Right cardiac atrium (tissue), 5 donors: Measurements from ENCODE around the gene PARP1. TPM values are rescaled to one million over a fixed set of nuclear protein-coding genes. Genes with fewer than 3 reads are reported as not detected.
"Not testable (repeated sequence)": the region's sequence is repeated elsewhere in the genome, so short reads cannot be mapped to it uniquely, and the experiment has no call there.

Source experiments
- ATAC-seq, 2 donors: fragments of 200-7000 bp; cut with Tn5 transposase; one replicate each; pipeline versions ENCODE4 v1.8.0 to v1.9.1; 2020; ENCODE audit warnings: moderate library complexity in 2 of 2, mild to moderate bottlenecking in 1 of 2
- DNase-seq, 3 donors: peaks; one replicate each; pipeline ENCODE4 v3.0.0-alpha.2; 2020
- H3K27ac ChIP-seq: one replicate; pipeline ENCODE4 v1.5.1; 2013; ENCODE audit warnings: mild to moderate bottlenecking, low read length, control low read depth, moderate library complexity
- H3K27me3 ChIP-seq: one replicate; pipeline ENCODE4 v1.6.1; 2013; ENCODE audit not compliant: control insufficient read depth, insufficient read depth
- H3K4me1 ChIP-seq: one replicate; pipeline ENCODE4 v1.6.1; 2013; ENCODE audit warnings: low read length; ENCODE audit not compliant: control insufficient read depth, insufficient read depth
- H3K4me3 ChIP-seq: one replicate; pipeline ENCODE4 v1.5.1; 2013; ENCODE audit warnings: low read length, control low read depth
- H3K9me3 ChIP-seq: one replicate; pipeline ENCODE4 v1.6.1; 2013; ENCODE audit warnings: low read length; ENCODE audit not compliant: control insufficient read depth
- WGBS: extraction: QIAGEN DNeasy Blood & Tissue Kit; methylation state at CpG from one replicate; pipeline ENCODE4 v1.1.7; 2013; 5-methylcytosine and 5-hydroxymethylcytosine counted together
- intact Hi-C, 4 donors: fragments of 100-400 bp; cut with DNase I; formaldehyde crosslinking; loops; one replicate each; pipeline versions ENCODE4 v1.11.0 to v1.14.0; 2022 to 2023
- polyA plus RNA-seq: library from polyadenylated mRNA; stranded (reverse); fragments of 200-250 nt; gene quantifications from one replicate; pipeline ENCODE4 v1.2.3, GENCODE V29; 2013
- total RNA-seq, 4 donors: library from RNA; stranded (reverse); fragmentation: NEBNext Ultra II Directional; extraction: Animal tissue kit (Norgen Biotek cat#: 25700); gene quantifications; one replicate each; pipeline ENCODE4 v1.2.1, GENCODE V29; 2021
- donor health status: healthy with polysubstance abuse.
- donor health status: DM: no; HTN: yes; CAD: no.
- donor health status: DM: no; HTN: no; CAD: no.
- donor health status: DM: no; HTN: yes; CAD: no; lungs with severe emphysema.
- donor health status: DM: yes; HTN: yes; CAD: no.

Gene PARP1
- total and polyA plus RNA-seq, 5 donors, result 34.2 to 61.6 (median 54.0) TPM

- intact Hi-C loops, result loop anchor here in 2 of 4 donors (10.0 kb wide), 3 partner anchors 116 to 396 kb away; partner anchors contain the start of gene STUM (in 1 of the 2)
Measured at GRCh38 chr1:226428791-226429461, 21.0 kb upstream of the PARP1 start.

GRCh38 chr1:226428348-226428747, 20.5 kb upstream of the PARP1 start:
- no peaks in the 10 kb centered on the region for H3K4me1 ChIP-seq
- no peak for DNase-seq
- no peak overlapping the region for H3K27ac ChIP-seq
- intact Hi-C loops, result loop anchor here in 2 of 4 donors (10.0 kb wide), 3 partner anchors 116 to 396 kb away; partner anchors contain the start of gene STUM (in 1 of the 2)
- H3K27me3 ChIP-seq, result no peaks in the 10 kb centered on the region
- no peaks in the 10 kb centered on the region for H3K9me3 ChIP-seq
- no peak overlapping the region for H3K4me3 ChIP-seq
- 73% methylated on average over 5 of the region's 5 CpGs for WGBS
- no peak for ATAC-seq

More at GRCh38 chr1:226428791-226429461, 21.0 kb upstream of the PARP1 start:
- no peak for DNase-seq
- ATAC-seq, result no peak
- Histone ChIP-seq H3K4me3 (no peak overlapping the region), H3K27me3 (no peaks in the 10 kb centered on the region), H3K27ac (no peak overlapping the region), H3K9me3 (no peaks in the 10 kb centered on the region), H3K4me1 (no peaks in the 10 kb centered on the region)
- 52% methylated on average over 12 of the region's 12 CpGs for WGBS

GRCh38 chr1:226427131-226427530, 19.2 kb upstream of the PARP1 start:
- 95% methylated on average over 3 of the region's 3 CpGs for WGBS
- no peak for ATAC-seq
- intact Hi-C loops, result loop anchor here in 2 of 4 donors (10.0 kb wide), 3 partner anchors 118 to 398 kb away; partner anchors contain the start of gene STUM (in 1 of the 2)

GRCh38 chr1:226426395-226426794, 18.5 kb upstream of the PARP1 start:
- intact Hi-C loops, result loop anchor here in 2 of 4 donors (10.0 kb wide), 3 partner anchors 118 to 398 kb away; partner anchors contain the start of gene STUM (in 1 of the 2)
- not testable (repeated sequence) for H3K27ac ChIP-seq, H3K4me1 ChIP-seq, H3K4me3 ChIP-seq, ATAC-seq, H3K27me3 ChIP-seq, H3K9me3 ChIP-seq, DNase-seq
- WGBS, result 94% methylated on average over 21 of the region's 23 CpGs

More at GRCh38 chr1:226427131-226427530, 19.2 kb upstream of the PARP1 start:
- H3K9me3 ChIP-seq, result no peaks in the 10 kb centered on the region
- H3K27ac ChIP-seq, result no peak overlapping the region
- no peak overlapping the region for H3K4me3 ChIP-seq
- no peaks in the 10 kb centered on the region for H3K27me3 ChIP-seq
- no peak for DNase-seq
- no peaks in the 10 kb centered on the region for H3K4me1 ChIP-seq

- DNase-seq, result no peak
- Histone ChIP-seq H3K9me3 (no peaks in the 10 kb centered on the region), H3K27me3 (no peaks in the 10 kb centered on the region), H3K4me1 (no peaks in the 10 kb centered on the region), H3K4me3 (no peak overlapping the region), H3K27ac (no peak overlapping the region)
- 72% methylated on average over 24 of the region's 24 CpGs for WGBS
- no peak for ATAC-seq
- intact Hi-C loops, result loop anchor here in 2 of 4 donors (10.0 kb wide), 3 partner anchors 119 to 399 kb away; partner anchors contain the start of gene STUM (in 1 of the 2)
Measured at GRCh38 chr1:226425431-226426031, 17.6 kb upstream of the PARP1 start.

- Histone ChIP-seq H3K9me3 (no peaks in the 10 kb centered on the region), H3K4me1 (no peaks in the 10 kb centered on the region), H3K27me3 (no peaks in the 10 kb centered on the region), H3K4me3 (no peak overlapping the region), H3K27ac (no peak overlapping the region)
- WGBS, result 9% methylated on average over 2 of the region's 2 CpGs
- DNase-seq (no peak), ATAC-seq (no peak)
- intact Hi-C loops, result loop anchor here in 2 of 4 donors (10.0 kb wide), 3 partner anchors 120 to 400 kb away; partner anchors contain the start of gene STUM (in 1 of the 2)
Measured at GRCh38 chr1:226425004-226425378, 17.1 kb upstream of the PARP1 start.

- no peak overlapping the region for H3K27ac ChIP-seq
- intact Hi-C loops, result loop anchor here in 2 of 4 donors (10.0 kb wide), 3 partner anchors 120 to 400 kb away; partner anchors contain the start of gene STUM (in 1 of the 2)
- 47% methylated on average over 8 of the region's 8 CpGs for WGBS
Measured at GRCh38 chr1:226424221-226425003, 16.5 kb upstream of the PARP1 start.

GRCh38 chr1:226422478-226422877, 14.6 kb upstream of the PARP1 start:
- intact Hi-C loops, result loop anchor here in 2 of 4 donors (10.0 kb wide), 3 partner anchors 122 to 402 kb away; partner anchors contain the start of gene STUM (in 1 of the 2)
- DNase-seq, result no peak
- H3K27ac ChIP-seq, result no peak overlapping the region
- H3K4me3 ChIP-seq, result no peak overlapping the region
- H3K4me1 ChIP-seq, result no peaks in the 10 kb centered on the region
- H3K9me3 ChIP-seq, result no peaks in the 10 kb centered on the region
- H3K27me3 ChIP-seq, result no peaks in the 10 kb centered on the region
- WGBS, result 93% methylated on average over 6 of the region's 6 CpGs
- no peak for ATAC-seq

More at GRCh38 chr1:226424221-226425003, 16.5 kb upstream of the PARP1 start:
- ATAC-seq, result peak; percentile 65 to 79
- H3K9me3 ChIP-seq, result no peaks in the 10 kb centered on the region
- no peaks in the 10 kb centered on the region for H3K4me1 ChIP-seq
- no peaks in the 10 kb centered on the region for H3K27me3 ChIP-seq
- H3K4me3 ChIP-seq, result no peak overlapping the region
- DNase-seq, result no peak

GRCh38 chr1:226420897-226421296, 13.0 kb upstream of the PARP1 start:
- no peaks in the 10 kb centered on the region for H3K9me3 ChIP-seq
- no peaks in the 10 kb centered on the region for H3K27me3 ChIP-seq
- ATAC-seq (no peak), DNase-seq (no peak)
- WGBS, result 83% methylated on average over 3 of the region's 3 CpGs
- no peaks in the 10 kb centered on the region for H3K4me1 ChIP-seq
- intact Hi-C loops, result loop anchor here in 2 of 4 donors (10.0 kb wide), 3 partner anchors 124 to 404 kb away; partner anchors contain the start of gene STUM (in 1 of the 2)
- no peak overlapping the region for H3K4me3 ChIP-seq
- no peak overlapping the region for H3K27ac ChIP-seq

- H3K4me3 ChIP-seq, result no peak overlapping the region
- no peak overlapping the region for H3K27ac ChIP-seq
- no peaks in the 10 kb centered on the region for H3K27me3 ChIP-seq
- DNase-seq, result no peak
- ATAC-seq, result no peak
- intact Hi-C loops, result loop anchor here in 2 of 4 donors (10.0 kb wide), 3 partner anchors 124 to 404 kb away; partner anchors contain the start of gene STUM (in 1 of the 2)
- H3K4me1 ChIP-seq, result no peaks in the 10 kb centered on the region
- WGBS, result 94% methylated on average over 5 of the region's 5 CpGs
- no peaks in the 10 kb centered on the region for H3K9me3 ChIP-seq
Measured at GRCh38 chr1:226420328-226420727, 12.4 kb upstream of the PARP1 start.
